GM18505 (cell line): ENCODE measurements around the gene PLA2G4B.

ENCODE experiments used
- ATAC-seq: cut with Tn5 transposase; IDR thresholded peaks from one replicate; pipeline ENCODE4 v1.9.1; 2021; ENCODE audit not compliant: unreplicated experiment
- POLR2A ChIP-seq: IDR thresholded peaks from 4 replicates; pipeline ENCODE4 v1.6.1; 2011; ENCODE audit warnings: borderline replicate concordance; ENCODE audit not compliant: insufficient read depth, insufficient read length; ENCODE audit errors: extremely low read depth

The PLA2G4B gene

DNA sequence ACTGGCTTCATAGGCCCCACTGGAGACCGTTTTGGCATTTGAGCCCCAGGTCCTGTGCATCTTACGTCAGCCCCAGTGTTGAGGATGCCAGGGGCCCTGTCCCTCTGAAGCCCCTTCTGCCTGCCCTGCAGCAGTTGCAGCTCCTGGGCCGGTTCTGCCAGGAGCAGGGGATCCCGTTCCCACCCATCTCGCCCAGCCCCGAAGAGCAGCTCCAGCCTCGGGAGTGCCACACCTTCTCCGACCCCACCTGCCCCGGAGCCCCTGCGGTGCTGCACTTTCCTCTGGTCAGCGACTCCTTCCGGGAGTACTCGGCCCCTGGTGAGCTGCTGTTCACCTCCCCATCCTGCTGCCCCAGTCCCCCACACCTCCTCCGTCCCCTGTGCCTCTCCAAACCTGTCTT is 8.6 kb downstream of the PLA2G4B start:
- TF ChIP-seq POLR2A, result no peak
- no peak for ATAC-seq

DNA sequence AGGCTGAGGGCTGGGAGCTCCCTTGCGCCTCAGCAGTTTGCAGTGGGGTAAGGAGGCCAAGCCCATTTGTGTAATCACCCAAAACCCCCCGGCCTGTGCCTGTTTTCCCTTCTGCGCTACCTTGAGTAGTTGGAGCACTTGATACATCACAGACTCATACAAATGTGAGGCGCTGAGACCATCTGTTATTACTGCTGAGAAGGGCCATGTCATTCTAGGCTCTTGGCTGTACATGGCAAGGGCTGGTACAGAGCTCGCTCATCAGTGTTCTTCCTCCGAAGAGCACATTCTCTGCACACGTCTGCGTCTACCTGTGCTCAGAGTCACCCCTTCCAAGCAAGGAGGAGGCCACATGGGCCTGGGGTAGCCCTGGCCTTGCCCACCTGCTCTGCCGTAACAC is 9.3 kb downstream of the PLA2G4B start:
- no peak for ATAC-seq
- TF ChIP-seq POLR2A, result no peak

DNA sequence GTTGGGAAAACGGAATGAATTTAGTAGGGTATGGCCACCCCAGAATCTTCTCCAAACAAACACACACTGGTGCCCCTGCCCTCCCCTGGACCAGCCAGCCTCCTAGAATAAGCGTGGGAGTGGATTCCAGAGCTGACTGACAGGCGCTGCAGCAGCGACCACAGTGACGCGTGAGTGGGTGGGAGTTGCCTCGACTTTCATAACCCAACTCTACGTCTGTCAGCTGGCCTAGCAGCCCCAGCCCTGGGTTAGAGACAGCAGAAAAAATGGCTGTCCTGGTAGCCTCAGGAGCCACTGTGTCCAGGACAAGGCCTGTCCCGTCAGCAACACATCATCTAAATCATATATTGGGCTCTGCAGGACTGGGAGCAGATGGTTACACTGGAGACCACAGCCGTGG is 10.0 kb downstream of the PLA2G4B start:
- TF ChIP-seq POLR2A, result no peak
- no peak for ATAC-seq

DNA sequence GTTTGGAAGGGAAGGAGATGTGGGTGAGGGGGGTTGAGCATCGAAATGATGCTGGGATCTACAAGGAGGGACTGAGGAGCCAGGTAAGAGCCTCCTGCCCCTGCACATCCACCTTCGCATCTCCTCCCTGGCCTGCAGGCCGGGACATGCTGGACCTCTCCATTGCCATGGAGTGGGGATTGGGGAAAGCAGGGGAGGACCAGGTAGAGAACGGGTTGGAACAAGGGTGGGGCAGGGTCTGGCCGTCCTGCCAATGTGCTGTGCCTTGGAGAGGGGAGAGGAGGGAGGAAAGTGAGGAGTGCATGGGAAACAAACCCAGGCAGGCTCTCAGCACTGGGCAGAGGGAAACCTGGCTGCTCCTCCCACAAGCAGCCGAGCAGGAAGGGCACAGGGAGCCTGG is 10.6 kb downstream of the PLA2G4B start:
- no peak for TF ChIP-seq POLR2A
- ATAC-seq, result no peak

DNA sequence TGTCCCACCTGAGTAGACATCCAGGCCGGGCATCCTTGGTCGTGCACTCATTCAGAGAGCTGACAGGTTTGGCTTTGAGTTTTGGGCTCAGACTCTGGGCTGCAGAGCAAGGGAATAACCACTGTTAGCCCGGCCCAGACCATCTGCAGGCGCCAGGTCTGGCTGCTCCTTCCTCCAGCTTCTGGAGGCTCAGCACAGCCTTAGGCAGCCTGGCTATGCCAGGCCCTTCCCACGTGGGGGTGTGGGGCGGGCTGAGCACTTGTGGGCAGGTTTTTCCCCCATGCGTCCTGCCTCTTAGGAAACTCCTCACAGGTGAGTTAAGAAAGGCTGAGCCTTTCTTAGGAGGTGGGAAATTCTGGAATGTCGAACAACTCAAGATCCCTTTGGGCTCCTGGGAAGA is 11.2 kb downstream of the PLA2G4B start:
- TF ChIP-seq POLR2A, result no peak
- ATAC-seq, result no peak

DNA sequence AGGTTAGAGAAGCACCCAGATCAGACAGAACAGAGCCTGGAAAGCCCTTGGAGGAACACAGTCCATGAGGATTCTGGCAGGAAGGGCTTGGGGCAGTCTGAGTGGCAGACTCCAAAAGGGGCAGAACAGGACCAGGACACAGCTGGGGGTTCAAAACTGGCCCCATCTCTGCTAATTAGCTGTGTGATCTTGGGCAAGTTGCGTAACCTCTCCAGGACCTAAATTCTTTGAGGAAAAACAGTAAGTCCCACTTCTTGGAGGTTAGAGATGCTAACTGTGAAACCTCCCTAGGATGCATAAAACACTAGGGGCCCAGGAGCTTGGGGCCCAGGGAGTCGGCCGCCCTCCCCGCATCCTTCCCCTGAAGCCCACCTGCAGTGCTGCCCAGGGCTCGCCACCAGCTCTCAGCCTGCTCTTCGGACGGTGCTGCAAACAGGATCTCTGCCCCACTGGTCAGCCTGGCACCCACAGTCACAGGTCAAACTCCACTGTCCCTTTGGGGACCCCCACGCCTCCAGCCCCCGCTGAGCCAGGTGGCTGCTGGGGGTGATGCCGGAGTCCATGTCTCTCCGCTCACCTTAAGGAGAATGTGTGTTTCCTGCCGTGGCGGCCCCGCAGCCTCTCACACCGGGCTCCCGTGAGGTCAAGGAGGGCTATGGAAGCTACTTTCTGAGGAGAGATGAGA is 12.0 kb downstream of the PLA2G4B start:
- TF ChIP-seq POLR2A, result no peak
- no peak for ATAC-seq

DNA sequence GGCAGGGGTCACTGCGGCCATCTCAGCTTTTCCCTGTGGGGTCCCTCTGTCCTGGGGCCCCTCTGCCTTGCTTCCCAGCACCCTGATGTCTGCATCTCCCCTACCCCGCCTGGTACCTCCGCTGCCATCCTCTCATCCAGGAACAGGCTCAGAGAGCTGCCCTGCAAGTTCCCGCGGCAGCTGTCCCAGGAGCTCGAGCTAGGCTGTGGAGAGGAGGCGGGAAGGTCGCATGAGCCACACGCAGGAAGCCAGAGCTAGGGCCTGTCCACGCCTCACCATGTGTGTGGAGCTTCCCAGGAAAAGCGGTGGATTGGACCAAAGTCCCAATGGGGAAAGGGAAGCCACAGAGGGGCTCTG is 12.5 kb downstream of the PLA2G4B start:
- ATAC-seq, result no peak
- no peak for TF ChIP-seq POLR2A

DNA sequence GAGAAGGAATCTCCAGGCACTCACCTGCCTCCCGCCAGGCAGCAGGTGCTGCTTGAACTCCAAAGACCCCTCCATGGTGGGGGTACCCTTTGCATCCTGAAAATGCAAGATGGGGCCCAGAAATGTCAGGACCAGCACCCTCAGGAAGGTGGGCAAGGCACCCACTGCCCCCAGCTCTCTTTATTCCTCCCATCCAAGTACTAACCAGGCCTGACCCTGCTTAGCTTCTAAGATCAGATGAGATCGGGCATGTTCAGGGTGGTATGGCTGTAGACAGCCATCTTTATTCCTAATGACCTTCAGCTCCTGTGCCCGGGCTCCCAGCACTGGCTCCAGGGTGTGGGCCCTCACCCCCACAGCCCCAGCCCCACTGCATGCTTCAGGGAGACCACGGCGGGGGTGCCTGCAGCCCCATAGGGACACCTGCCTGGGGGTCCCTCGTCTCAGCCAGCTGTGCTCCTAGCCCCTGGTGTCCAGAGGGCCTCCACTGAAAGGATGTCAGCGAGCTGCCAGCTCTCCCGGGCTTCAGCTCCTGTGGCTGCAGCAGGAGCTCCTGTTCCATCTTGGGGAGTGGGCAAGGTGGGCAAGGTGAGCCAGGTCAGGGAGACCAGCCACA is 13.2 kb downstream of the PLA2G4B start:
- no peak for ATAC-seq
- no peak for TF ChIP-seq POLR2A

DNA sequence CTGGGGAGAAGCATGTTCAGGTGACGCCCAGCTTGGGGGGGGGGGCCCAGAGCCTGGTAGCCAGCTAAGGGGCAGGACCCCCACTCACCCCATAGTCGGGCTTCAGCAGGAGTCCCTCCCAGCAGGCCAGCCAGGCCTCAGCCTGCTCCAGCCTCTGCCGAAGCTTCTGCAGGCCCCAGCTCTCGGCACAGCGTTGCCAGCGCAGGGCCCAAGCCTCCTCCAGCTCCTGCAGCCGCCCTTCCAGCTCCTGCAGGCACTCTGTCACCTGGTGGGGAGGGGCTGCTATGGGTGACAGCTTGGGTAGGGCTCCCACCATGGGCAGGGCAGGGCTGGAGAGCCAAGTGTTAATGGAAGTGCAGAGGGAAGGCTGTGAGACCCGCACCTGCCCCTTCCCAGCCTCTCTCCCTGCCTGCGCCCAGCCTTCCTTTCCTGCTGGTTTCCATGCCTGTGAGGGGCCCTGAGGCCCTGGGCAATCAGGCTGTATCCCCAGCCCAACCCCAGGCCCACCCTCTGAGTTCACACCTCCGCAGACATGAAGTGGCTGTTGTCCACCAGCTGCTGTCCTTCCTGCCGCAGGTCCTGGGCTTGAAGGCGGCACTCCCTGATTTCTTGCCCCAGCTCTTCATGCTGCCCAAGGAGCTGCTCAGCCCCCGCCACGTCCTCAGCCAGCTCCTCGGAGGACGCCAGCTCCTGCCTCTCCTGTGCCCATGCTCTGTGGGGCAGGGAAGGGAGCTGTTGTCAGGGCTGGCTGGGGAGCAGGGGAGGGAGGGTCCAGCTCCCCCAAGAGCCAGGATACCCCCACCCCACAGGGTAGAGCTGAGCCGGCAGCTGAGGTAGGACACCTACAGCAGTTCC is 14.3 kb downstream of the PLA2G4B start:
- no peak for ATAC-seq
- no peak for TF ChIP-seq POLR2A

DNA sequence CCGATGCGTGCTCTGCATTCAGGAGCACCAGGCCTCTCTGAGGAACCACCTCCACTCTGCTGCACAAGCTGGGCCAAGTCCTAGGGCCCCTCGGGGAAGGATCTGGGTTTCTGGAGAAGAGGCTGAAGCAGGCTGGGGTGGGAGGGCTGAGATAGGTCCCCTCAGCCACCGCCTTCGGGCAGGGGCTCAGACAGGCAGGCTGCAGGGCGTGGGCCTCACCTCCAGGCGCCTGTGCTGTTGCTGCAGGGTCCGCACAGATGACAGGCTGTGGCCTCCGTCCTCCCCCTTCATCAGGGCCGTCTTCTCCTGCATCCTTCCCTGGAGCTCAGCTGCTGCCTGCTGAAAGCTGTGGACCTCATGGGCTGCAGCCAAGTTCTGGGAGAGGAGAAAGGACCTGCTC is 15.2 kb downstream of the PLA2G4B start:
- no peak for ATAC-seq
- TF ChIP-seq POLR2A, result no peak

DNA sequence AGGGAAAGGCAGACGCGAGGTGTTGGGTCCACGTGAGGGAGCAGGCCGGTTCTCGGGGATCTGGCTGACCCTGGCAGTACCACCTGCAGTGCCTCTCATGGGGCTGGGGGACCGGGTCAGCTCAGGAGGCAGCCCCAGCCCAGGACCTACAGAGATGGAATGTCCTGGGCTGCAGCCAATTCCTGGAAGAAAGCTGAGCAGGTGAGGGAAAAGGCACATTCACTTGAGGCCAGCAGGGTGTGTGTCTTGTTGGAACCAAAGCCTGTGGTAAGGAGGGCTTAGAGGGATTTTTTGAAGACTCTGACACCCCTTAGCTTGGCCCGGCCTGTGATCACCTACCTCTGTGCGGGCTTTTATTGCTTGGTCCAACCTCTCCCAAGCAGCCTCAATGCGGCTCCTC is 15.8 kb downstream of the PLA2G4B start:
- ATAC-seq, result no peak
- TF ChIP-seq POLR2A, result no peak

DNA sequence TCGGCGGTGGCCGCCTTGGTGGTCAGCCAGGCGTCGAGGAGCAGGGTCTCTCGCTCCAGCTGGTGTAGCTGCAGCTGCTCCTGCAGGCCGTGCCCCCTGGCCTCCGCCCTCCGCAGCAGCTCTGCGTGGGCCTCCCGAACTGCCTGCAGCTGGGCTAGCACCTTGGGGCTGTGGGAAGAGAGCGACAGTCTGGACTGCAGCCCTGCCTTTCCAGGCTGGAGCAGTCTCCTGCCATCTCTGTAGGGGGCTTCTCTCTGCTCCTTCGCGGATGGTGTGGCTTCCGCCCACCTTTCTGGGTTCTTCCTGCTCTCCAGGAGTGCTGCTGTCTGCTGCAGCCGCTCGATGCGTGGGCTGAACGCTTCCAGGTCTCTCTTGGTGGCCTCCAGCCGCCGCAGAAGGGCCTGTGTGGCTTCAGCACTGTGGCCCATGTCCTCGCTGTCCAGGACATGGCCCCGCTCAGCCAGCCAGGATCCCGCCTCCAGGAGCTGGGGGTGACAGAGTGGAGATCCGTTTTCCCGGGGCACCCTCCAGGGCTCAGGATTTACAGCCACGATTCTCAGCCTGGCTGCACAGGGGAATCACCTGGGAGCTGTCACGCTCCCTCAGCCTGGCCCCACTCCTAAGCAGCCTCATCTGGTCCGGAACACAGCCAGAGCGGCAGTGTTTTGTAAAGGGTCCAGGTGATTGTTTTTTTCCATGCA is 16.8 kb downstream of the PLA2G4B start:
- TF ChIP-seq POLR2A, result no peak
- no peak for ATAC-seq

DNA sequence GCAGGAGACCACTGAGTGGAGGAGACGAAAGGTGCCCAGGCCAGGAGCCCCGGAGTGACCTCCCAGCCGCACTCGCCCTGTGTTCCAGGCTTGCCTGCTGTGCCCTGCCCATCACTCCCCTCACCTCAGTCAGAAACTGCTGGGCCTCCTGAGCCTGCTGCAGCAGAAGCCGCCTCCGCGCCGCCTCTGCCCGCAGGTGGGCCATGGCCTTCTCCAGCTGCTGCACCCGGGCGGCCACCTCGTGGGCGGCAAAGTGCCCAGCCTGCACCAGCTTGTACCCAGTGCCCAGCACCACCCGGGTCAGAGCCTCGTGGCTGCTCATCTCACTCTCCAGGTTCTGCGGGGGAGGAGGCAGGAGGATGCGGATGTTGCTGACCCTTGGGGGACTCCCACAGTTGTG is 17.6 kb downstream of the PLA2G4B start:
- ATAC-seq, result no peak
- TF ChIP-seq POLR2A, result no peak
